ENCODE data around the gene EFNA1.

EFNA1 gene

GRCh38 chr1:155081472-155082300, 46.0 kb upstream of the EFNA1 start:
- peak overlapping the region; percentile 61 for H3K4me3 ChIP-seq (ENCODE audit: low read length)
- TF ChIP-seq CTCF (IDR thresholded peaks at IDR 0.05; ENCODE audit: insufficient read depth, low read depth, low read length, missing control alignments) = no peak
- peak; percentile 10 for DNase-seq (ENCODE audit: low read depth)

- TF ChIP-seq CTCF (IDR thresholded peaks at IDR 0.05; ENCODE audit: insufficient read depth, low read depth, low read length, missing control alignments) = no peak
- peak; percentile 30 for DNase-seq (ENCODE audit: low read depth)
- H3K4me3 ChIP-seq (ENCODE audit: low read length) = peak overlapping the region; percentile 21
These were observed 45.2 kb upstream of the EFNA1 start for GRCh38 chr1:155082301-155083051.

DNA sequence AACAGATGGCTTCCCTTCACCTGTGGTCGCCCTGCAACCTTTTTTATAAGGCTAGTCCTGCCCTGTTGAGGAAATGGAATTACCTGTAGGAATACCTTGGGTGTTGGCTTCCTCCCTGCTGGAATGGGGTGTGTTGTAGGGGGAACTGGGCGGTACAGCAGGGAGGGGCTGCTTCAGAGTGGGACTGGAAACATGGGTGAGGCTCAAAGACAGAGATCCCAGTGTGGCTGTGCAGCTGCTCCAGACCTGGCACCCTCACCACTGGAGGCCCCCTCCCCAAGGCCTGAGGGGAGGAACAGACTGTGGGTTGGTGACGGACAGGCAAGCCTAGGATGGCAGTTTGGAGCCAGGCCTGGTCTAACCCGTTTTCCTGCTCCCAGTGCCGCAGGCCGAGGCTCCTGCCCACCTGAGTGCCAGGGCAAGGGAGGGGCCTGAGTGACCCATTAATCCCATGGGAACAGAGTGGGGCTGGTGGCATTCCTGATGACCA, 44.6 kb upstream of the EFNA1 start:
- DNase-seq (ENCODE audit: low read depth) = peak; percentile 58
- TF ChIP-seq CTCF (IDR thresholded peaks at IDR 0.05; ENCODE audit: insufficient read depth, low read depth, low read length, missing control alignments) = no peak
- H3K4me3 ChIP-seq (ENCODE audit: low read length) = peak overlapping the region; percentile 21

DNA sequence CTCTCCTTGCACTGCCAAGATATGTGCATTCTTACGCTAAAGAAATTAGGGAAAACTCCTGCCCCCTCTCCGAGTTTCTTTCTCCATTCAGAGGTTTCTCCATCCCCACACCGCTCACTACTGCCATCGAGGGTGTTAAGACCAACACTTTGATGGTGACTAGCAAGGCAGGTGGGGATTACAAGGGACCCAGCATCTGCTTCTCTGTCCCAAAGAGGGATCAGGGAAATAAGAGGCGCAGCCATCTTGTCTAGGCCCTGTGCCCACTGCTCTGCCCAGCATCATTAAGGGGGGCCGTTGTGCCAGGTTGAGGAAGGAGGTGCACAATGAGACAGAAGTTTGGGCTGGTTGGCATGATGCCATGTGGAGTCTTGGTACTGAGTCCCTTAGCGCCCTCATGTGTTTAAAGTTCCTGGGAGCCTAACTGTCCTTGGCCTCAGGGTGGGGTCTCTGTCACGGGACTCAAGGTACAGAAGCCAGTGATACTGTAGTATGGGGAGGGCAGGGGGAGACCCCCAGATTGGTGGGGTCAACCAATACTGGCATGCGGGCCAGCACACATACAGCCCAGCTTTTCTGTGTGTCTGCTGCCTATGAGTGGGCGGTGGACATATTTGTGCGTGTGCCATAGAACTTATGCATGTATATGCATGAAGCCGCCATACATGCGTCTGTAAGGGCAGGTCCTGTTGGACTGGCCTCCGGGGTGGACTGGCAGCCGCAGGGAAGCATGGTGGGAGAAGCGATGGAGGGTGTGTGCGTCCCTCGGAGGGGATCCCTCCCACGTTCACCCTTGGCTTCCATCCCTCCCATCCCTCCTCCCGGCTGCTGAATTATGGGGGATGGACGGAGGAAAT, 43.6 kb upstream of the EFNA1 start:
- DNase-seq (ENCODE audit: low read depth) = peak; percentile 75
- peak overlapping the region; percentile 71 for H3K4me3 ChIP-seq (ENCODE audit: low read length)
- TF ChIP-seq CTCF (IDR thresholded peaks at IDR 0.05; ENCODE audit: insufficient read depth, low read depth, low read length, missing control alignments) = peak; percentile 58

DNA sequence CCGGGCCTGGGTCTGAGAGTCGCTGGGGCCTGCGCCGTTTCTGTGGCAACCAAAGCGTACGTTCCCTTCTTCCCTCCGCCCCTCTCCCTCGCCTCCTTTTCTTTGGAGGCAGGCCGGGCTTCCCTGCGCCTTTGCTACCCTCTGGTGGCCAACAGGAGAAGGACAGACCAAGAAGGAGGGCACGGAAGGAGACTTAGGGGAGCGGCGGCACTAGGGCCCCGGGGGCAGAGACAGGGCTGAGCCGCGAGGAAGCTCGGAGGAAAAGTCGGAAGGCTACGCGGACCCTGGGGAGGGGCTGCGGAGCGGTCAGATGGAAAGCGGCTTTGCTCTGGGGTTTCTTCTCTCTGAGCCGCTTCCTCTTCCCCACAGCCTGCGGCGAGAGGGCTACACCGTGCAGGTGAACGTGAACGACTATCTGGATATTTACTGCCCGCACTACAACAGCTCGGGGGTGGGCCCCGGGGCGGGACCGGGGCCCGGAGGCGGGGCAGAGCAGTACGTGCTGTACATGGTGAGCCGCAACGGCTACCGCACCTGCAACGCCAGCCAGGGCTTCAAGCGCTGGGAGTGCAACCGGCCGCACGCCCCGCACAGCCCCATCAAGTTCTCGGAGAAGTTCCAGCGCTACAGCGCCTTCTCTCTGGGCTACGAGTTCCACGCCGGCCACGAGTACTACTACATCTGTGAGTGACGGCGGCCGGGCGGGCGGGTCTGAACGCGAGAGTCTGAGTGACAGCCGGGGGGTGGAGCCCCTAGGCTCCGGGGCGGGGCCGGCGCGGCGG, 42.8 kb upstream of the EFNA1 start:
- peak overlapping the region; percentile 71 for H3K4me3 ChIP-seq (ENCODE audit: low read length)
- DNase-seq (ENCODE audit: low read depth) = peak; percentile 94
- TF ChIP-seq CTCF (IDR thresholded peaks at IDR 0.05; ENCODE audit: insufficient read depth, low read depth, low read length, missing control alignments) = peak; percentile 86

Measured in epithelial cell of esophagus (primary cell).